PC-3 (cell line): ENCODE data around the gene PDE6A. TPM values are rescaled to one million over a fixed set of nuclear protein-coding genes. Genes with fewer than 3 reads are reported as not detected.

Source experiments
- ATAC-seq: fragments of 200-7000 bp; cut with Tn5 transposase; 2 replicates; pipeline ENCODE4 v1.9.1; 2020; ENCODE audit warnings: mild to moderate bottlenecking, moderate library complexity
- BruUV-seq: library from RNA; stranded (reverse); fragments of 400-500 nt; replicated peaks from 2 replicates; lab custom pipeline; 2021; lab: Mats Ljungman, UMichigan
- CTCF ChIA-PET: fragments of 300-600 bp; sonication (Branson Sonifier 250); formaldehyde crosslinking; loops from one replicate; lab custom pipeline; 2022; ENCODE audit warnings: antibody characterized with exemption; lab: Charles Lee
- POLR2A ChIA-PET: fragments of 300-600 bp; sonication (Branson Sonifier 250); formaldehyde crosslinking; loops from one replicate; lab custom pipeline; 2022; ENCODE audit warnings: antibody characterized with exemption; ENCODE audit not compliant: unreplicated experiment; lab: Charles Lee
- DNase-seq: peaks from one replicate; pipeline ENCODE4 v3.0.0-alpha.2; 2015
- H2AFZ ChIP-seq: fragments of 300-600 bp; sonication (generic); 2 replicates; pipeline ENCODE4 v1.6.0; 2016; ENCODE audit warnings: antibody characterized with exemption, low read length
- H3F3A ChIP-seq: fragments of 300-600 bp; sonication (generic); one replicate; pipeline ENCODE4 v1.6.0; 2017; ENCODE audit warnings: antibody characterized with exemption, low read length, control low read depth, mild to moderate bottlenecking; ENCODE audit not compliant: unreplicated experiment
- H3K27ac ChIP-seq: fragments of 300-600 bp; sonication (generic); 2 replicates; pipeline ENCODE4 v1.5.1; 2016; ENCODE audit warnings: mild to moderate bottlenecking, low read length
- H3K27me3 ChIP-seq: fragments of 300-600 bp; sonication (generic); 2 replicates; pipeline ENCODE4 v1.6.1; 2016; ENCODE audit warnings: low read length, mixed read lengths
- H3K36me3 ChIP-seq: fragments of 300-600 bp; sonication (generic); 2 replicates; pipeline ENCODE4 v1.6.1; 2016; ENCODE audit warnings: low read depth, mixed run types, low read length, mixed read lengths
- H3K4me1 ChIP-seq: fragments of 300-600 bp; sonication (generic); 2 replicates; pipeline ENCODE4 v1.5.1; 2016; ENCODE audit warnings: low read length; ENCODE audit not compliant: insufficient read depth
- H3K4me2 ChIP-seq: fragments of 300-600 bp; sonication (generic); 2 replicates; pipeline ENCODE4 v1.6.0; 2016; ENCODE audit warnings: low read length
- H3K4me3 ChIP-seq: fragments of 300-600 bp; sonication (generic); 2 replicates; pipeline ENCODE4 v1.5.1; 2016; ENCODE audit warnings: mild to moderate bottlenecking, low read length, mixed read lengths
- H3K79me2 ChIP-seq: fragments of 300-600 bp; sonication (generic); 2 replicates; pipeline ENCODE4 v1.6.1; 2017; ENCODE audit warnings: low read length, mixed read lengths
- H3K9ac ChIP-seq: fragments of 300-600 bp; sonication (generic); 2 replicates; pipeline ENCODE4 v1.6.0; 2016; ENCODE audit warnings: mild to moderate bottlenecking, low read length
- H3K9me2 ChIP-seq: fragments of 300-600 bp; sonication (generic); replicated peaks from 2 replicates; pipeline ENCODE4 v1.6.1; 2016; ENCODE audit warnings: mixed run types, low read length, mixed read lengths
- H3K9me3 ChIP-seq: fragments of 300-600 bp; sonication (generic); 2 replicates; pipeline ENCODE4 v1.6.1; 2016; ENCODE audit warnings: low read length, mixed read lengths
- H4K20me1 ChIP-seq: fragments of 300-600 bp; sonication (generic); 2 replicates; pipeline ENCODE4 v1.6.1; 2016; ENCODE audit warnings: low read length, mixed read lengths
- EZH2 ChIP-seq: fragments of 300-600 bp; sonication (generic); IDR thresholded peaks from one replicate; pipeline ENCODE4 v1.6.1; 2017; ENCODE audit warnings: antibody characterized with exemption, mild to moderate bottlenecking, low read length; ENCODE audit not compliant: unreplicated experiment
- EZH2phosphoT487 ChIP-seq: fragments of 300-600 bp; sonication (generic); IDR thresholded peaks from 2 replicates; pipeline ENCODE4 v1.6.1; 2018; ENCODE audit warnings: mild to moderate bottlenecking, antibody characterized with exemption, low read length, borderline replicate concordance
- intact Hi-C: fragments of 100-400 bp; cut with micrococcal nuclease; formaldehyde crosslinking; loops from 2 replicates; pipeline ENCODE4 v1.9.0; 2023
- total RNA-seq: library from RNA; depleted of rRNA; stranded (reverse); fragments of >200 nt; gene quantifications from 2 replicates; pipeline ENCODE4 v1.2.3, GENCODE V29; 2014
- TF ChIP-seq, protein P1 (sequence below): fragments of 300-600 bp; sonication (generic); conservative IDR thresholded peaks from 2 replicates; pipeline ENCODE4 v1.5.1; 2017; ENCODE audit warnings: antibody characterized with exemption, low read depth, mild to moderate bottlenecking, low read length

The PDE6A gene
- total RNA-seq, 1 experiment from 2014 or later, result not detected

- no TSS peak for BruUV-seq
- intact Hi-C loops, result no loop called here
- no peak for DNase-seq
- H3K4me1 ChIP-seq, result no peaks in the 10 kb centered on the region
- no peaks in the 10 kb centered on the region for H3K27me3 ChIP-seq
- no peak overlapping the region for H3K4me3 ChIP-seq
- no peaks in the 10 kb centered on the region; the same call in 1 of the 2 replicates for H3K36me3 ChIP-seq
- H4K20me1 ChIP-seq, result no peaks in the 10 kb centered on the region
- H3K27ac ChIP-seq, result no peak overlapping the region
- no peaks in the 10 kb centered on the region for H3K9me3 ChIP-seq
- POLR2A ChIA-PET, result no interaction called here
- H3K9ac ChIP-seq, result no peak overlapping the region
- ATAC-seq, result no peak
- no peak overlapping the region for H2AFZ ChIP-seq
- no peaks in the 10 kb centered on the region for H3F3A ChIP-seq
- H3K79me2 ChIP-seq, result no peaks in the 10 kb centered on the region
- TF ChIP-seq EZH2phosphoT487 (no peak), EZH2 (no peak)
- no peak overlapping the region for H3K4me2 ChIP-seq
- CTCF ChIA-PET, result no interaction called here
- H3K9me2 ChIP-seq, result no peaks in the 10 kb centered on the region
Measured at GRCh38 chr5:149822301-149822700, 122.3 kb downstream of the PDE6A start.

- Histone ChIP-seq H2AFZ (no peak overlapping the region), H3K9me3 (no peaks in the 10 kb centered on the region), H3K27ac (no peak overlapping the region), H4K20me1 (no peaks in the 10 kb centered on the region), H3K4me2 (no peak overlapping the region), H3K9me2 (no peaks in the 10 kb centered on the region), H3K9ac (no peak overlapping the region), H3K4me3 (no peak overlapping the region), H3K79me2 (no peaks in the 10 kb centered on the region), H3K27me3 (no peaks in the 10 kb centered on the region), H3F3A (no peaks in the 10 kb centered on the region), H3K36me3 (no peaks in the 10 kb centered on the region; the same call in 1 of the 2 replicates), H3K4me1 (no peaks in the 10 kb centered on the region)
- no peak for TF ChIP-seq EZH2
- TF ChIP-seq, protein P1, sequence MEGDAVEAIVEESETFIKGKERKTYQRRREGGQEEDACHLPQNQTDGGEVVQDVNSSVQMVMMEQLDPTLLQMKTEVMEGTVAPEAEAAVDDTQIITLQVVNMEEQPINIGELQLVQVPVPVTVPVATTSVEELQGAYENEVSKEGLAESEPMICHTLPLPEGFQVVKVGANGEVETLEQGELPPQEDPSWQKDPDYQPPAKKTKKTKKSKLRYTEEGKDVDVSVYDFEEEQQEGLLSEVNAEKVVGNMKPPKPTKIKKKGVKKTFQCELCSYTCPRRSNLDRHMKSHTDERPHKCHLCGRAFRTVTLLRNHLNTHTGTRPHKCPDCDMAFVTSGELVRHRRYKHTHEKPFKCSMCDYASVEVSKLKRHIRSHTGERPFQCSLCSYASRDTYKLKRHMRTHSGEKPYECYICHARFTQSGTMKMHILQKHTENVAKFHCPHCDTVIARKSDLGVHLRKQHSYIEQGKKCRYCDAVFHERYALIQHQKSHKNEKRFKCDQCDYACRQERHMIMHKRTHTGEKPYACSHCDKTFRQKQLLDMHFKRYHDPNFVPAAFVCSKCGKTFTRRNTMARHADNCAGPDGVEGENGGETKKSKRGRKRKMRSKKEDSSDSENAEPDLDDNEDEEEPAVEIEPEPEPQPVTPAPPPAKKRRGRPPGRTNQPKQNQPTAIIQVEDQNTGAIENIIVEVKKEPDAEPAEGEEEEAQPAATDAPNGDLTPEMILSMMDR, result no peak
- TF ChIP-seq EZH2phosphoT487, result no peak
- CTCF ChIA-PET, result no interaction called here
- DNase-seq (no peak), ATAC-seq (no peak)
- POLR2A ChIA-PET, result no interaction called here
- intact Hi-C loops, result no loop called here
- BruUV-seq, result no TSS peak
Measured at GRCh38 chr5:149820536-149821510, 123.8 kb downstream of the PDE6A start.

DNA sequence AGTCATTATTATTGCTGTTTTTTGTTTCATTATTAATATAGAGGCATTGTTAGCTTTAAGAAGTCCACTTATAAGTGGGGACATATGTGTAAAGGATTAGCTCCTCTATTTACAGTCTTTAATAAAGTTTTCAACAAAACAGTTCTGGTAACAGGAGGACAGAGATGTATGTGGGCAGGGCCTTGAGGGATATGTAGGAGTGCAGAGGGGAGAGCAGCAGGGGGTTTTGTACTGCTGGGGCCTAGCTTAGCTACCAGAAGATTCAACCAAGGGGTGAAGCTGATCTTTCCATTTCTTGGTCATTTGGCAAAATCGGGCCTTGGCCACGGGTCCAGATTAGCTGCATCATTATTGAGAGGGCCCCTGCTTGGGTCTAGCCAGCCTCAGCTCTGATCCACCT is 124.6 kb downstream of the PDE6A start:
- ChIA-PET POLR2A (interaction anchor here (0.6 kb wide), 1 partner anchor 66 kb away, joined by 5 read pairs; no protein-coding TSS in a partner anchor), CTCF (no interaction called here)
- H3K4me1 ChIP-seq, result no peaks in the 10 kb centered on the region
- no peak for DNase-seq
- no peaks in the 10 kb centered on the region; the same call in 1 of the 2 replicates for H3K36me3 ChIP-seq
- no peaks in the 10 kb centered on the region for H3K9me3 ChIP-seq
- H4K20me1 ChIP-seq, result no peaks in the 10 kb centered on the region
- intact Hi-C loops, result no loop called here
- H3K4me2 ChIP-seq, result no peak overlapping the region
- H2AFZ ChIP-seq, result no peak overlapping the region
- no peak overlapping the region for H3K4me3 ChIP-seq
- no peaks in the 10 kb centered on the region for H3F3A ChIP-seq
- TF ChIP-seq EZH2 (no peak), EZH2phosphoT487 (no peak)
- TF ChIP-seq, protein P1, result no peak
- no peak for ATAC-seq
- no TSS peak for BruUV-seq
- no peak overlapping the region for H3K9ac ChIP-seq
- H3K27ac ChIP-seq, result no peak overlapping the region
- no peaks in the 10 kb centered on the region for H3K79me2 ChIP-seq
- no peaks in the 10 kb centered on the region for H3K9me2 ChIP-seq
- H3K27me3 ChIP-seq, result no peaks in the 10 kb centered on the region
